DMS79 treated with DMSO at 0.1 percent for 48 hours (cell line): Measurements from ENCODE around the gene SPINDOC.
"Not testable (repeated sequence)": the region's sequence is repeated elsewhere in the genome, so short reads cannot be mapped to it uniquely, and the experiment has no call there.

Experiments used
- DNase-seq: peaks from one replicate; lab custom pipeline; 2025; lab: John Stamatoyannopoulos, UW

The SPINDOC gene

DNA sequence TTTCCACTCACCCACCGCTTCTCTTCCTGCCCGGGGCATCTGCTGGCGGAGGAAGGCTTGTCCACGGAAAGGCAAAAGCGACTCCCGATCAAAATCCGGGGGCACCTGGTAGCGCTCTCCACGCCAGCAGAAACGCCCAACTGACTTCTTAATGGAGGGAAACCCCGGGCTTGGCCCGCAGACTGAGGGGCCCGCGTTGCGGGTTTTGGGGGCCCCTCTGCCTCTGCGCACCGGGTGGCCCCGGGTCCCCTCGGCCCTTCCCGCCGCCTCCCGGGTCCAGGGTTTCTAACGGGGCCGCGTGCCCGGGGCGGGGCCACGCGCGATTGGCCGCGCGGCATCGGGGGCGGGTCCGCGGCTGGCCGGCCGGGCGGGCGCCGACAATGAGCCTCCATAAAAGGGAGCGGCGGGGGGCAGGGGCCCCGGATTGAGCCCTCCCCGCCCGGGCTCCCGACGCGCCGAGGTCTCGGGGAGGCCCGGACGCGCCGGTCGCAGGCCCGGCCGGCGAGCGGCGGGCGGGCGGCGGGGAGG, at the start of gene SPINDOC:
Gene SPINDOC, plus strand, starts transcription at position 422 of the 528 bp plus-strand sequence. CDS start 231 bp downstream, outside the sequence.
- DNase-seq, result peak; percentile 78

GRCh38 chr11:63763496-63764339, 49.5 kb upstream of the SPINDOC start:
- no peak for DNase-seq

DNA sequence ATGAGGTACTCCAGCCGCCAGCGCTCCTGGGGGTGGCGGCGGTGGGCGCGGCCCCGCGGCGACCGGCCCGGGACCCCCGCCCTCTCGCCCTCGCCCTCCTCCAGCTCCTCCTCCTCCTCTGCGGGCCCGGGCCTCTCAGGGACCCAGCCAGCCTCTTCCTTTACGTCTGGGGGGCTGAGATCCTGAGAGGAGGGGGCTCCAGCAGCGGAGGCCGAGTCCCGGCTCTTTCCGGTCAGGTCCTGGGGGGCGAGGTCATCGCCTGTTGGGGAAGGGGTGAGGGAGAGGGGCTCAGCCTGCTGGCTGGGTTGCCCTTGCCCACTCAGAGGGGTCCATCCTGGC, 48.9 kb upstream of the SPINDOC start:
- DNase-seq, result no peak

GRCh38 chr11:63764679-63765647, 48.3 kb upstream of the SPINDOC start:
- no peak for DNase-seq

DNA sequence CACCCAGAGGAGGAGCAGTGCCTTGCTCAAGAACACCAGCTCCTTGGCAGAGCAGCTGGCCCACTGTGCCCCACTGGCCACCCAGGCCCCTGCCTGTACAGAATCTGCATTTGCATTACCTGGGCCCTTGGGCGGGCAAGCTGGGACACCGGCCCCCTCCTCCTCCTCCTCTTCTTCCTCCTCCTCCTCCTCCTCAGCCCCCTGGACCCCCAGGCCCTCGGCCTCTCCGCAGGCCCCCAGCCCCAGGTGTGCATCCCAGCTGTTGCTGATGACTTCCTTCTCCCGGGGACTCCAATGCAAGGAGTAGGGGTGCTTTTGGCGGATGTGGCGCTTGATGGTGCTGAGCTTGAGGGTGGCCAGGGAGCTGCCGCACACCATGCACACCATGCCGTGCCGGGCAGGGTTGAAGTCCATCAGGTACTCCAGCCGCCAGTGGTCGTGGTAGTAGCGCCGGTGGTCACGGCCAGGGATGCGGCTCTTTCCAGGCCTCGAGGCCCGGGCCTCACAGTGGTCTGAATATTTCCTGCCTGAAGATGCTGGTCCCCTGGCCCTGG, 47.5 kb upstream of the SPINDOC start:
- DNase-seq, result no peak

- no peak for DNase-seq
Measured at GRCh38 chr11:63766531-63767235, 46.6 kb upstream of the SPINDOC start.

DNA sequence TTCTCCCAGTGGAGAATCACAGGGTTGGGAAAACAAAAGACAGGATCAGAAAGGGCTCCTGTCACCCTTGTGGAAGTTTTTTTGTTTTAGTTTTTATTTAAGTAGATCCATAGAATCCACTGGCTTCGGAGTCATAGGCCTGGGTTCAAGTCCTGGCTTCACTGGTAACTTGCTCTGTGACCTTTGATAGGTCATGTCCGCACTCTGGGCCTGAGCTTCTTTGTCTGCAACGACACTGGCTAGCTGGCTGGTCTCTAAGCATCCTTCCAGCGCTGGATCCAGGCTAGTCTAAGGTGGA, 46.0 kb upstream of the SPINDOC start:
- no peak for DNase-seq

DNA sequence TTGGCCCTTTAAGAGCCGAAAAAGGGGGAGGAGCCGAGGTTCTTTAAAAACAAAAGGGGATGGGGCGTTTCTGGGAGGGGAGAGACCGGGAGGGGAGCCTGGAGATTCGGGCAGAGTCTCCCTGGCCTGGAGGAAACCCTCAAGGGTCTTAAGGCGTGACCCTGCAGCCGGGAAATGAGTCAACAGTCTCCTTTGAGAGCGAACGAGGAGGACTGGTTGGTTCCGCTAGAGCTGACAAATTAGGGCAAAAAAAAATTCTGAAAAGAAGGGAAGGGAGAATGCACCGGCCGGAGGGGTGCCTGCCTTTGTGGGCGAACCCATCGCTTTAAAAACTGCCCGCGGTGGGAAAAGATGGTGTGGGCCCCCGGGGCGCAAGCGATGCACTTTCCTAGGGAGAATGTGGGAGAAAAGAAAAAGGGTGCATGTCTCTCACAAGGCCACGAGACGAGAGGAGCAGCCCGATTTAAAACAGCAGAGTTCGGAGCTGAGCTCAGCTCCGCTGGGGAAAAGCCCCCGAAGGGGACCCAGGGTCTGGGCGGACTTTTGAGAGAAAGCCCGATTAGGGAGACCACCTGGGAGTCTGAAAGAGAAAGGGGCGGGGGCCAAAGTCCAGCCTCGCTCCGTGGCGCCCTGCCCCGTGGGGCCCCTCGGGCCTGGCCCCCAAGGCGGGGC, 45.6 kb upstream of the SPINDOC start:
- DNase-seq, result peak; percentile 68

DNA sequence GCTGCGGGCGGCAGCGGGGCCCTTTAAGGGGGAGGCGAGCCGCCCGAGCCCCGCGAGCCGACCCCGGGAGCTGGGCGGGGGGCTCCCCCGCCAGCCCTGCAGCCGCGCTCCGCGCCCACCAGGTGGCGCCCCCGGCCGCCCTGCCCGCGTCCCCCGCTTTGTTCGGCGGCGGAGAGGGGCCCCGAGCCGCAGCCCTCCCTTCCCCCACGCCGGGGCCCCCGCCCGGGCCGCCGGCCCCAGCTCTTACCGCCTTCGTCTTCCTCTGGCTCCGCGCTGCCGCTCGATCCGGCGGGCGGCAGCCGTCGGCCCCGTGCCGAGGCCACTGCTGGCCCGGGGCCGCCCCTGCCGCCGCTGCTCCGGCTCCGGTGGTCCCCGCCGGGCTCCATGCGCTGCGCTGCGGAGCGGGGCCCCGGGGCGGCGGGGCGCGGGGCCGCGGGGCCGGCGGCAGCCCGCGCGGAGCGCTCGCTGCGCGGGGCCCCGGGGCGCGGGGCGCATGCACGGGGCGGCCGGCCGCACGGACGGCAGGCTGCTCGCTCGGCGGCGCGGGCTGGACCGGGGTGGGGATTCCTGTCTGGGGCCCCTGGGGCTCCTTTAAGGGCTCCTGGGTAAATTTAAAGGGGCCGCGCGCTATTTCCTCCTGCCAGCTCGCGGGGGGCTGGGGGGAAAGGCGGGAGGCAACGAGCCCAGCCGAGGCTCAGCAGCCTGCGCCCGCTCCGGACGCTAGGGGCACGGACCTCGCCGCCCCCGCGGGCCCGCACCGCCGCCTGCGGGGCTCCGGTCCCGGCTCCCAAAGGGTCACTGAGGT, 44.8 kb upstream of the SPINDOC start, which contains the start of gene ZFTA:
Gene ZFTA, minus strand, starts transcription at position 539 of the 805 bp plus-strand sequence. Its CDS starts 153 bp downstream, at position 386.
- DNase-seq, result peak; percentile 47

GRCh38 chr11:63769042-63769713, 44.1 kb upstream of the SPINDOC start:
- DNase-seq, result no peak

DNA sequence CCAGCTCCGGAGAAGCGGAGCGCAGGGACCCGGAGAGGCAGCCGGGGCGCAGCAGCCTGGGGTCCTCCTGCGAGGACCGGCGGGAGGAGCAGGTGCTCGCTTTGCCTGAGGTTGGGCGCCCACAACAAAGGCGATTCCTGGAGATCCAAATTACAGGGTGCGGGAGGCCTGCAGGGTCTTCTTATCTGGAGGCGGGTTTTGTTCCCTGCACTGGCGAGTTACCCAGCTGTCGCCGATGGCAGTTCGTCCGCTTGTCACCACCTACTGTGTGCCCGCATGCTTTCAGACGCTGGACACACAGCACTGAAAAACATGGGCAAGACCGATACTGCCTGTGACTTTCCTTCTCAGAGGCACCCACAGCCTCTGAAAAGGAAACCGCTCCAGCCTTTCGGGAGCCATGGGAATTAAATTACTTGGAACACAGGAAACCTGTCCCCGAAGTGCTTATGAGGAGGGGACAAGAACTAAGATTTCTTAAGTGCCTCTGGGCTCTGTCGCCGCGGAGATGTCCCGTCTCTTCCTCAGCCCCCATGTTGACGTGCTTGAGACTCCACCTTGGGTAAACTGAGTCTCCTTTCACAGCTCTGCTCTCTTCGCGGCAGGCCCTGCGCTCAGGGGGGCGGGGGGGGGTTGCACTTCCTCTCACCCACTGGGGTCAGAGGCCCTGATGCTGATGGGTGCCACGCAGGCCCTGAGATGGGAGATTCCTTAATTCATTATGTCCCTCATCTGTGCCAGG, 43.4 kb upstream of the SPINDOC start:
- peak; percentile 47 for DNase-seq

DNA sequence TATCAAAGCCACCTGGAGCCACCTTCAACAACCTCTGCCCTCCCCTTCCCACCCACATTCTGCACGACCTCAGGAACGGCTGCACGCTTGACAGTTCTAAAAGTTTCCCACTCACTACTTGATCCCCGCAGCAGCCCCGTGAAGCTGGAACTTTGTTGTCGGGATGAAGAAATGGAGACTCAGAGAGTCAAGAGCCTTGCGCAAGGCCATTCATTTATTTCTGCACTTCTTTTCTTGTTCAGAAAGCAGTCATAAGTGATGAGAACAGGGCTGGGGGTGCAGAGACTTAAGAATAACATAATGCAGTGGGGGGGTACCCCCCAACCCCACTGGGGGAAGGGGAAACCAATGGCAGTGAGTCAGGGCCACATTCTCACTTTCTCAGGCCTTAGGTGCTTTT, 42.5 kb upstream of the SPINDOC start:
- no peak for DNase-seq

- DNase-seq, result not testable (repeated sequence)
Measured at GRCh38 chr11:63771741-63772318, 41.4 kb upstream of the SPINDOC start.

- DNase-seq, result no peak
Measured at GRCh38 chr11:63775191-63775590, 38.1 kb upstream of the SPINDOC start.

DNA sequence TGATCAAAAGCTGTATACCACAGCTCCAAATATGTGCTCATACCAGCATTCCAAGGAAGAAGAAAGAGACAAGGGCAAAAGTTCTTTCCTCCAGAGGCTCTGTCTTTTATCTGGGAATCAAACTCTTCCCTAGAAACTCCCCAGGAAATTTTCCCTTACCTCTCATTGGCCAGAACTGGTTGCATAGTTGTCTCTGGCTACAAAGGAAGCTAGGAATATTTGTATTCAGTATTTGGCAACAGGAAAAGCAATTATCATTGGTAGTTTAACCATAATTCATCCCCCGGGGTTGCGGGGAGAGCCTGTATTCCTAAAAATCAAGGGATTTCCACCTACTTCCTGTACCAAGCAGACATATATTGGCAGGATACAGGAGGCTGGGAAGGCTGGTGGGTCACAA, 34.2 kb upstream of the SPINDOC start:
- DNase-seq, result no peak

DNA sequence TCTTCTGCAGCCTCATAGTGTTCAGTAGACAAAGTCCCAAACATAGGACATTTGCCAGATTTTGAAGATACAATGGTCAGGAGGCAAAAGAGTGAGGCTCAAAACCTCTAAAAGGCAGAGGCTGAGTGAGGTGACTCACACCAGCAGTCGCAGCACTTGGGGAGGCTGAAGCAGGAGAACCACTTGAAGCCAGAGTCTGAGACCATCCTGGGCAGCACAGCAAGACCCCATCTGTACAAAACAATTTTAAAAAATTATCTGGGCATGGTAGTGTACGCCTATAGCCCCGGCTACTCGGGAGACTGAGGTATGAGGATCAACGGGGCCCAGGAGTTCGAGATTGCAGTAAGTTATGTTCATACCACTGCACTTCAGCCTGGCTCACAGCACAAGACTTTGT, 30.5 kb upstream of the SPINDOC start:
- DNase-seq, result no peak

DNA sequence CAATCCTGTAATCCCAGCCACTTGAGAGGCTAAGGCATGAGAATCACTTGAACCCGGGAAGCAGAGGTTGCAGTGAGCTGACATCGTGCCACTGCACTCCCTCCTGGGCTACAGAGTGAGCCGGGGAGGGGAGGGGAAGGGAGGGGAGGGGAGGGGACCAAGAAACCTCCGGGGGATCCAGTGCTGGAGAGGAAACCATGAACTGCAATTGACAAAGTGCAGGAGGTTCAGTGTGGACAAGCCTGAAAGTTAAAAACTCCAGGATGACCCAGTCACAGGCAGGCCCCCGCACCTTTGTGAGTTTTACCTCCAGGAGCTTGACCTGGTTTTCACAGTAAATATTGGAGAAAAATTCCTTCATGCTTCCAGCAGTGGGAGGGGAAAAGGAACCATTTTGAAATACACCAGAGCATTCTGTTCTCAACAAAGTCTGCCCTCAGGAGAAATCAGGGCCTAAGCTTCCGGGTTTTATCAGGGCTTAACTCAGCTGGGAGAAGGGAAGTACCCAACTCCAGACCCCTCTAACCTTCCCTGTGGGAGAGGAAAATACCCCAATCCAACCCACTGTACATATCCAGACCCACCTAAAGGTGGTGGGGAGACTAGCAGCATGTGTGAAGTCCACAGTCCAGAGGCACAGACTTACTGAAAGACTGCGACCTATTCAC, 29.2 kb upstream of the SPINDOC start:
- no peak for DNase-seq

DNA sequence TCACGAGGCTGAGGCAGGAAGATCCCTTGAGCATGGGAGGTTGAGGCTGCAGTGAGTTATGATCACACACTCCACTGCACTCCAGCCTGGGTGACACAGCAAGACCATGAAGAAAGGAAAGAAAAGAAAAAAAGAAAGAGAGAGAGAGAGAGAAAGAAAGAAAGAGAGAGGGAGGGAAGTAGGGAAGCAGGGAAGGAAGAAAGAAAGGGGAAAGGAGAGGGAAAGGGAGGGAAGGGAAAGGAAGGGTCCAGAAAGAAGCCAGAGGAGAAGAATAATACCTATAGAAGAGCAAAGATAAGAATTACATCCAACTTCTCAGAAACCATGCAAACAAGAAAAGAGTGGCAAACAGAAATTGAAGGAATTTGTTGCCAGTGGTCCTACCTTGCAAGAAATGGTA, 27.4 kb upstream of the SPINDOC start:
- no peak for DNase-seq
